AG04450 (cell line): Measurements from ENCODE around the gene ACKR1. TPM values are rescaled to one million over a fixed set of nuclear protein-coding genes. Genes with fewer than 3 reads are reported as not detected.

Experiments
- CTCF ChIA-PET: fragments of 300-600, 350-600 bp; formaldehyde crosslinking; extraction: SDS; loops from one replicate; lab custom pipeline; 2022; ENCODE audit warnings: antibody characterized with exemption, inconsistent platforms; lab: Charles Lee
- POLR2A ChIA-PET: fragments of 350-600 bp; formaldehyde crosslinking; extraction: SDS; loops from one replicate; lab custom pipeline; 2021; ENCODE audit warnings: antibody characterized with exemption, inconsistent platforms; lab: Yijun Ruan, JAX
- DNase-seq: peaks from one replicate; pipeline ENCODE4 v3.0.0-alpha.2; 2011; ENCODE audit warnings: low read depth, low spot score
- H3K27ac ChIP-seq: one replicate; pipeline ENCODE4 v1.5.1; 2012; ENCODE audit warnings: low read depth, low read length, control low read depth
- H3K27me3 ChIP-seq: one replicate; pipeline ENCODE4 v1.6.0; 2012; ENCODE audit warnings: low read length; ENCODE audit not compliant: control insufficient read depth, insufficient read depth
- H3K4me3 ChIP-seq: 2 replicates; pipeline ENCODE4 v1.5.1; 2011; ENCODE audit warnings: mild to moderate bottlenecking, low read depth, low read length, control low read depth
- H3K9me3 ChIP-seq: 2 replicates; pipeline ENCODE4 v1.5.1; 2012; ENCODE audit warnings: low read length; ENCODE audit not compliant: control insufficient read depth, insufficient read depth
- CTCF ChIP-seq: IDR thresholded peaks from 2 replicates; pipeline ENCODE4 v1.5.1; 2011; ENCODE audit warnings: low read depth, low read length, control low read depth, inconsistent platforms
- polyA plus RNA-seq: library from polyadenylated mRNA; depleted of rRNA; stranded (reverse); fragments of >200 nt; gene quantifications from 2 replicates; pipeline ENCODE4 v1.2.3, GENCODE V29; 2011

ACKR1 gene
- polyA plus RNA-seq, 1 experiment, result not detected

GRCh38 chr1:159197561-159198557 is 6.8 kb upstream of the ACKR1 start:
- peak; percentile 98 for TF ChIP-seq CTCF
- no peaks in the 10 kb centered on the region for H3K9me3 ChIP-seq
- ChIA-PET CTCF (interaction anchor here (0.6 to 4.8 kb wide), 20 partner anchors 9 to 969 kb away, joined by 3 to 55 read pairs (median 4); no protein-coding TSS in a partner anchor), POLR2A (no interaction called here)
- no peak overlapping the region for H3K27ac ChIP-seq
- no peaks in the 10 kb centered on the region for H3K27me3 ChIP-seq
- no peak overlapping the region for H3K4me3 ChIP-seq
- DNase-seq, result peak; percentile 26

GRCh38 chr1:159199901-159200300 is 4.8 kb upstream of the ACKR1 start:
- H3K27ac ChIP-seq, result no peak overlapping the region
- no peak overlapping the region for H3K4me3 ChIP-seq
- ChIA-PET CTCF (interaction anchor here (1.0 to 1.1 kb wide), 2 partner anchors 15 to 67 kb away, joined by 4 to 5 read pairs; no protein-coding TSS in a partner anchor), POLR2A (no interaction called here)
- no peak for DNase-seq
- H3K27me3 ChIP-seq, result no peaks in the 10 kb centered on the region
- no peak for TF ChIP-seq CTCF
- no peaks in the 10 kb centered on the region for H3K9me3 ChIP-seq

- no peak for TF ChIP-seq CTCF
- DNase-seq, result no peak
- Histone ChIP-seq H3K27ac (no peak overlapping the region), H3K9me3 (no peaks in the 10 kb centered on the region), H3K4me3 (no peak overlapping the region), H3K27me3 (no peaks in the 10 kb centered on the region)
- ChIA-PET CTCF (interaction anchor here (1.1 kb wide), 1 partner anchor 68 kb away, joined by 5 read pairs; no protein-coding TSS in a partner anchor), POLR2A (no interaction called here)
Observed at GRCh38 chr1:159200769-159201168, 3.9 kb upstream of the ACKR1 start.

GRCh38 chr1:159201642-159202041 is 3.0 kb upstream of the ACKR1 start:
- DNase-seq, result no peak
- TF ChIP-seq CTCF, result no peak
- ChIA-PET POLR2A (no interaction called here), CTCF (interaction anchor here (0.7 kb wide), 1 partner anchor 14 kb away, joined by 4 read pairs; no protein-coding TSS in a partner anchor)
- no peaks in the 10 kb centered on the region for H3K9me3 ChIP-seq
- no peak overlapping the region for H3K4me3 ChIP-seq
- no peak overlapping the region for H3K27ac ChIP-seq
- peaks cover 4% of the 10 kb centered on the region for H3K27me3 ChIP-seq

GRCh38 chr1:159203610-159204009 is 1.1 kb upstream of the ACKR1 start:
- POLR2A ChIA-PET, result no interaction called here
- H3K27ac ChIP-seq, result no peak overlapping the region
- DNase-seq, result no peak
- H3K27me3 ChIP-seq, result peaks cover 4% of the 10 kb centered on the region
- no peak overlapping the region for H3K4me3 ChIP-seq
- H3K9me3 ChIP-seq, result no peaks in the 10 kb centered on the region
- TF ChIP-seq CTCF, result no peak
- CTCF ChIA-PET, result interaction anchor here (1.2 to 1.3 kb wide), 2 partner anchors 10 to 73 kb away, joined by 3 to 5 read pairs; no protein-coding TSS in a partner anchor
